GM13976 (cell line): Measurements from ENCODE around the gene IRF7.

Experiments used
- DNase-seq: peaks from one replicate; pipeline ENCODE4 v3.0.0; 2012; ENCODE audit warnings: low spot score
- CTCF ChIP-seq: IDR thresholded peaks from 2 replicates; pipeline ENCODE4 v1.5.1; 2012; ENCODE audit warnings: borderline replicate concordance, mild to moderate bottlenecking; ENCODE audit not compliant: insufficient read depth; ENCODE audit errors: extremely low read depth, missing control alignments, control extremely low read depth
- in situ Hi-C: fragments of 300-500 bp; cut with MboI; formaldehyde crosslinking; loops from one replicate; pipeline ENCODE4 v1.12.0; 2022; ENCODE audit warnings: low sequenced_read_pairs, mixed read lengths, inconsistent platforms; ENCODE audit not compliant: unreplicated experiment

Gene IRF7

GRCh38 chr11:620935-621814 is 5.4 kb upstream of the IRF7 start:
- TF ChIP-seq CTCF, result no peak
- in situ Hi-C loops, result no loop called here
- no peak for DNase-seq

GRCh38 chr11:620201-620600 is 4.5 kb upstream of the IRF7 start:
- in situ Hi-C loops, result no loop called here
- no peak for DNase-seq
- TF ChIP-seq CTCF, result no peak

- in situ Hi-C loops, result no loop called here
- no peak for TF ChIP-seq CTCF
- DNase-seq, result no peak
Measured at GRCh38 chr11:619628-620050, 3.9 kb upstream of the IRF7 start.

- DNase-seq, result no peak
- in situ Hi-C loops, result no loop called here
- TF ChIP-seq CTCF, result no peak
Measured at GRCh38 chr11:618856-619627, 3.3 kb upstream of the IRF7 start.

- in situ Hi-C loops, result no loop called here
Measured at GRCh38 chr11:617912-618682, 2.3 kb upstream of the IRF7 start.

More at GRCh38 chr11:617912-618682, 2.3 kb upstream of the IRF7 start:
- TF ChIP-seq CTCF, result no peak
- DNase-seq, result no peak
